ENCODE measurements around the gene ADARB2. TPM values are rescaled to one million over a fixed set of nuclear protein-coding genes. Genes with fewer than 3 reads are reported as not detected.

ADARB2 gene
- total RNA-seq, 1 donor from 2014 or later, result not detected

GRCh38 chr10:1736144-1736971 lies 967 bp downstream of the ADARB2 start:
- DNase-seq (ENCODE audit: low spot score in 2 of 2), result no peak
- intact Hi-C loops (cut with DNase I), result no loop called here
- Histone ChIP-seq H3K27me3 (no peaks in the 10 kb centered on the region), H3K27ac (no peak overlapping the region), H3K4me1 (no peaks in the 10 kb centered on the region), H3K4me3 (no peak overlapping the region), H3K9me3 (no peaks in the 10 kb centered on the region), H3K36me3 (no peaks in the 10 kb centered on the region)
- TF ChIP-seq, protein P1, sequence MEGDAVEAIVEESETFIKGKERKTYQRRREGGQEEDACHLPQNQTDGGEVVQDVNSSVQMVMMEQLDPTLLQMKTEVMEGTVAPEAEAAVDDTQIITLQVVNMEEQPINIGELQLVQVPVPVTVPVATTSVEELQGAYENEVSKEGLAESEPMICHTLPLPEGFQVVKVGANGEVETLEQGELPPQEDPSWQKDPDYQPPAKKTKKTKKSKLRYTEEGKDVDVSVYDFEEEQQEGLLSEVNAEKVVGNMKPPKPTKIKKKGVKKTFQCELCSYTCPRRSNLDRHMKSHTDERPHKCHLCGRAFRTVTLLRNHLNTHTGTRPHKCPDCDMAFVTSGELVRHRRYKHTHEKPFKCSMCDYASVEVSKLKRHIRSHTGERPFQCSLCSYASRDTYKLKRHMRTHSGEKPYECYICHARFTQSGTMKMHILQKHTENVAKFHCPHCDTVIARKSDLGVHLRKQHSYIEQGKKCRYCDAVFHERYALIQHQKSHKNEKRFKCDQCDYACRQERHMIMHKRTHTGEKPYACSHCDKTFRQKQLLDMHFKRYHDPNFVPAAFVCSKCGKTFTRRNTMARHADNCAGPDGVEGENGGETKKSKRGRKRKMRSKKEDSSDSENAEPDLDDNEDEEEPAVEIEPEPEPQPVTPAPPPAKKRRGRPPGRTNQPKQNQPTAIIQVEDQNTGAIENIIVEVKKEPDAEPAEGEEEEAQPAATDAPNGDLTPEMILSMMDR (IDR thresholded peaks at IDR 0.05), result no peak

- H3K27me3 ChIP-seq, result no peaks in the 10 kb centered on the region
- intact Hi-C loops (cut with DNase I), result no loop called here
- TF ChIP-seq, protein P1 (IDR thresholded peaks at IDR 0.05), result no peak
- no peaks in the 10 kb centered on the region for H3K36me3 ChIP-seq
- no peaks in the 10 kb centered on the region for H3K4me1 ChIP-seq
- H3K4me3 ChIP-seq, result no peak overlapping the region
- H3K27ac ChIP-seq, result no peak overlapping the region
- no peaks in the 10 kb centered on the region for H3K9me3 ChIP-seq
- no peak for DNase-seq (ENCODE audit: low spot score in 2 of 2)
Observed at GRCh38 chr10:1735562-1735961, 1.8 kb downstream of the ADARB2 start.

GRCh38 chr10:1734288-1734687 lies 3.0 kb downstream of the ADARB2 start:
- TF ChIP-seq, protein P1 (IDR thresholded peaks at IDR 0.05), result no peak
- no peaks in the 10 kb centered on the region for H3K36me3 ChIP-seq
- H3K4me3 ChIP-seq, result no peak overlapping the region
- no peaks in the 10 kb centered on the region for H3K9me3 ChIP-seq
- no peak overlapping the region for H3K27ac ChIP-seq
- H3K4me1 ChIP-seq, result no peaks in the 10 kb centered on the region
- DNase-seq (ENCODE audit: low spot score in 2 of 2), result no peak
- intact Hi-C loops (cut with DNase I), result no loop called here
- no peaks in the 10 kb centered on the region for H3K27me3 ChIP-seq

- DNase-seq (ENCODE audit: low spot score in 2 of 2), result no peak
- TF ChIP-seq, protein P1 (IDR thresholded peaks at IDR 0.05), result no peak
- Histone ChIP-seq H3K9me3 (no peaks in the 10 kb centered on the region), H3K4me3 (no peak overlapping the region), H3K36me3 (no peaks in the 10 kb centered on the region), H3K4me1 (no peaks in the 10 kb centered on the region), H3K27me3 (no peaks in the 10 kb centered on the region), H3K27ac (no peak overlapping the region)
- intact Hi-C loops (cut with DNase I), result no loop called here
Observed at GRCh38 chr10:1733720-1734119, 3.6 kb downstream of the ADARB2 start.

- no peak overlapping the region for H3K27ac ChIP-seq
- intact Hi-C loops (cut with DNase I), result no loop called here
- no peaks in the 10 kb centered on the region for H3K9me3 ChIP-seq
- H3K4me1 ChIP-seq, result no peaks in the 10 kb centered on the region
- no peaks in the 10 kb centered on the region for H3K36me3 ChIP-seq
- no peaks in the 10 kb centered on the region for H3K27me3 ChIP-seq
- TF ChIP-seq, protein P1 (IDR thresholded peaks at IDR 0.05), result no peak
- no peak for DNase-seq (ENCODE audit: low spot score in 2 of 2)
- no peak overlapping the region for H3K4me3 ChIP-seq
Observed at GRCh38 chr10:1732564-1732996, 4.7 kb downstream of the ADARB2 start.

Measured in ascending aorta (tissue), 2 donors.